ENCODE data around the gene STIMATE. TPM values are rescaled to one million over a fixed set of nuclear protein-coding genes. Genes with fewer than 3 reads are reported as not detected.

The STIMATE gene
- total RNA-seq, 1 experiment from 2014 or later: 14.8 TPM

- H3K27me3 ChIP-seq (replicated peaks): no peaks in the 10 kb centered on the region
- no peak overlapping the region for H3K27ac ChIP-seq
- H3K4me1 ChIP-seq (replicated peaks): peaks cover 7% of the 10 kb centered on the region; the same call in 1 of the 2 replicates
- no peak overlapping the region for H3K4me3 ChIP-seq
- peaks cover 6% of the 10 kb centered on the region; the same call in 1 of the 2 replicates for H3K36me3 ChIP-seq
- no peak for DNase-seq (ENCODE audit: low read depth in 1 of 2, low spot score in 2 of 2)
- H3K9me3 ChIP-seq (replicated peaks): no peaks in the 10 kb centered on the region
These were observed 6.6 kb downstream of the STIMATE start for GRCh38 chr3:52890735-52891134.

- DNase-seq (ENCODE audit: low read depth in 1 of 2, low spot score in 2 of 2): no peak
- peaks cover 9% of the 10 kb centered on the region for H3K36me3 ChIP-seq
- no peaks in the 10 kb centered on the region for H3K27me3 ChIP-seq (replicated peaks)
- no peaks in the 10 kb centered on the region for H3K9me3 ChIP-seq (replicated peaks)
- no peak overlapping the region for H3K27ac ChIP-seq
- H3K4me1 ChIP-seq (replicated peaks): peaks cover 7% of the 10 kb centered on the region; the same call in 1 of the 2 replicates
- H3K4me3 ChIP-seq: no peak overlapping the region
These were observed 7.4 kb downstream of the STIMATE start for GRCh38 chr3:52889901-52890300.

- Histone ChIP-seq H3K36me3 (peaks cover 10% of the 10 kb centered on the region), H3K27ac (no peak overlapping the region), H3K4me1 (replicated peaks) (peaks cover 2% of the 10 kb centered on the region; the same call in 1 of the 2 replicates)
These were observed 10.2 kb downstream of the STIMATE start for GRCh38 chr3:52887166-52887565.

GRCh38 chr3:52886049-52886730 lies 11.2 kb downstream of the STIMATE start:
- Histone ChIP-seq H3K4me1 (replicated peaks) (no peaks in the 10 kb centered on the region), H3K9me3 (replicated peaks) (no peaks in the 10 kb centered on the region), H3K36me3 (peaks cover 6% of the 10 kb centered on the region; the same call in 1 of the 2 replicates), H3K27ac (no peak overlapping the region), H3K4me3 (no peak overlapping the region), H3K27me3 (replicated peaks) (no peaks in the 10 kb centered on the region)
- DNase-seq (ENCODE audit: low read depth in 1 of 2, low spot score in 2 of 2): no peak

More at GRCh38 chr3:52887166-52887565, 10.2 kb downstream of the STIMATE start:
- no peaks in the 10 kb centered on the region for H3K27me3 ChIP-seq (replicated peaks)
- DNase-seq (ENCODE audit: low read depth in 1 of 2, low spot score in 2 of 2): no peak
- no peaks in the 10 kb centered on the region for H3K9me3 ChIP-seq (replicated peaks)
- H3K4me3 ChIP-seq: no peak overlapping the region

- DNase-seq (ENCODE audit: low read depth in 1 of 2, low spot score in 2 of 2): no peak
- Histone ChIP-seq H3K27ac (no peak overlapping the region), H3K4me3 (no peak overlapping the region), H3K36me3 (peaks cover 6% of the 10 kb centered on the region; the same call in 1 of the 2 replicates), H3K27me3 (replicated peaks) (no peaks in the 10 kb centered on the region), H3K4me1 (replicated peaks) (no peaks in the 10 kb centered on the region), H3K9me3 (replicated peaks) (no peaks in the 10 kb centered on the region)
These were observed 15.0 kb downstream of the STIMATE start for GRCh38 chr3:52882377-52882776.

GRCh38 chr3:52881871-52882270 lies 15.5 kb downstream of the STIMATE start:
- Histone ChIP-seq H3K4me1 (replicated peaks) (no peaks in the 10 kb centered on the region), H3K27ac (no peak overlapping the region), H3K27me3 (replicated peaks) (no peaks in the 10 kb centered on the region), H3K4me3 (no peak overlapping the region), H3K36me3 (peaks cover 6% of the 10 kb centered on the region; the same call in 1 of the 2 replicates), H3K9me3 (replicated peaks) (no peaks in the 10 kb centered on the region)
- DNase-seq (ENCODE audit: low read depth in 1 of 2, low spot score in 2 of 2): no peak

- no peaks in the 10 kb centered on the region for H3K4me1 ChIP-seq (replicated peaks)
These were observed 16.9 kb downstream of the STIMATE start for GRCh38 chr3:52880474-52880873.

GRCh38 chr3:52880047-52880446 lies 17.3 kb downstream of the STIMATE start:
- Histone ChIP-seq H3K36me3 (peaks cover 4% of the 10 kb centered on the region; the same call in 1 of the 2 replicates), H3K9me3 (replicated peaks) (no peaks in the 10 kb centered on the region), H3K27ac (no peak overlapping the region), H3K4me3 (no peak overlapping the region), H3K27me3 (replicated peaks) (no peaks in the 10 kb centered on the region), H3K4me1 (replicated peaks) (no peaks in the 10 kb centered on the region)
- DNase-seq (ENCODE audit: low read depth in 1 of 2, low spot score in 2 of 2): no peak

More at GRCh38 chr3:52880474-52880873, 16.9 kb downstream of the STIMATE start:
- Histone ChIP-seq H3K36me3 (peaks cover 6% of the 10 kb centered on the region; the same call in 1 of the 2 replicates), H3K4me3 (no peak overlapping the region), H3K27me3 (replicated peaks) (no peaks in the 10 kb centered on the region), H3K9me3 (replicated peaks) (no peaks in the 10 kb centered on the region), H3K27ac (no peak overlapping the region)
- DNase-seq (ENCODE audit: low read depth in 1 of 2, low spot score in 2 of 2): no peak

GRCh38 chr3:52879581-52879980 lies 17.8 kb downstream of the STIMATE start:
- Histone ChIP-seq H3K4me1 (replicated peaks) (no peaks in the 10 kb centered on the region), H3K9me3 (replicated peaks) (no peaks in the 10 kb centered on the region), H3K27ac (no peak overlapping the region), H3K36me3 (no peaks in the 10 kb centered on the region; the same call in 1 of the 2 replicates), H3K4me3 (no peak overlapping the region), H3K27me3 (replicated peaks) (no peaks in the 10 kb centered on the region)
- DNase-seq (ENCODE audit: low read depth in 1 of 2, low spot score in 2 of 2): no peak

- no peak for DNase-seq (ENCODE audit: low read depth in 1 of 2, low spot score in 2 of 2)
- no peaks in the 10 kb centered on the region; the same call in 1 of the 2 replicates for H3K36me3 ChIP-seq
- H3K4me3 ChIP-seq: no peak overlapping the region
- H3K9me3 ChIP-seq (replicated peaks): no peaks in the 10 kb centered on the region
- no peaks in the 10 kb centered on the region for H3K27me3 ChIP-seq (replicated peaks)
- H3K4me1 ChIP-seq (replicated peaks): peaks cover 4% of the 10 kb centered on the region; the same call in 1 of the 2 replicates
- H3K27ac ChIP-seq: no peak overlapping the region
These were observed 18.3 kb downstream of the STIMATE start for GRCh38 chr3:52879090-52879489.

- H3K27ac ChIP-seq: no peak overlapping the region
- H3K4me1 ChIP-seq (replicated peaks): peaks cover 10% of the 10 kb centered on the region; the same call in 1 of the 2 replicates
- H3K4me3 ChIP-seq: no peak overlapping the region
- no peaks in the 10 kb centered on the region for H3K27me3 ChIP-seq (replicated peaks)
- no peak for DNase-seq (ENCODE audit: low read depth in 1 of 2, low spot score in 2 of 2)
- no peaks in the 10 kb centered on the region for H3K36me3 ChIP-seq
- no peaks in the 10 kb centered on the region for H3K9me3 ChIP-seq (replicated peaks)
These were observed 20.3 kb downstream of the STIMATE start for GRCh38 chr3:52877085-52877484.

- Histone ChIP-seq H3K4me1 (replicated peaks) (peaks cover 10% of the 10 kb centered on the region; the same call in 1 of the 2 replicates), H3K4me3 (no peak overlapping the region), H3K36me3 (no peaks in the 10 kb centered on the region), H3K27me3 (replicated peaks) (no peaks in the 10 kb centered on the region), H3K27ac (no peak overlapping the region), H3K9me3 (replicated peaks) (no peaks in the 10 kb centered on the region)
- no peak for DNase-seq (ENCODE audit: low read depth in 1 of 2, low spot score in 2 of 2)
These were observed 22.3 kb downstream of the STIMATE start for GRCh38 chr3:52874864-52875587.

- no peak for DNase-seq (ENCODE audit: low read depth in 1 of 2, low spot score in 2 of 2)
- Histone ChIP-seq H3K36me3 (no peaks in the 10 kb centered on the region), H3K27ac (no peak overlapping the region), H3K9me3 (replicated peaks) (no peaks in the 10 kb centered on the region), H3K4me1 (replicated peaks) (peaks cover 10% of the 10 kb centered on the region; the same call in 1 of the 2 replicates), H3K4me3 (no peak overlapping the region), H3K27me3 (replicated peaks) (no peaks in the 10 kb centered on the region)
These were observed 23.1 kb downstream of the STIMATE start for GRCh38 chr3:52874160-52874701.

Data from SJSA1 (cell line).